ENCODE measurements around the gene HAT1.
A peak's percentile ranks its signal among the peaks of the same experiment; 100 is the strongest.

HAT1 gene

DNA sequence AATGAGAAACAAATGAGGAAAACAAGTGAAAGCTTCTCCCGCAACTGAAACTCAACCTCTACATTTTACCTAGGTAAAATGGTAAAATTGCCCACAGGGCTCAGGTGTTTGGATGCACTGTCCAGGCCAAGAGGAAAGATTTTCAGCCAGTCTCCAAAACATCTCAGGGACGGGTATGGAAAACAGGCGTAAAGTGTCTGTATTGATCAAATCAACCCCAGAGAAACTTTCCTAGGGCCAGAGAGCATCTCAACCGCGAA lies 361 bp upstream of the HAT1 start:
- DNase-seq = no peak

DNA sequence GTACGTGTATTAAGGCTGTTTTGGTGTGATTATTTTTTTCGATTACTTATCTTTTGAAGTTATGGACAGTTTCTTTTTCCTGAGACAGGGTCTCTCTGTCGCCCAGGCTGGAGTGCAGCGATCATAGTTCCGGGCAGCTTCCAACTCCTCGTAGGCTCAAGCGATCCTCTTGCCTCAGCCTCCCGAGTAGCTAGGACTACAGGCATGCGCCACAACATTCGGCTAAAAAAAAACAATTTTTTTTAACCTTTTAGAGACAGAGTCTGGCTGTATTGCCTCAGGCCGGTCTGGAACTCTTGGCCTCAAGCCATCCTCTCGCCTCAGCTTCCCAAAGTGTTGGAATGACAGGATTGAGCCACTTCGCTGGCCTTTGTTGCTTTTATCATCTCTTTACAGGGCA lies 945 bp downstream of the HAT1 start:
- no peak for DNase-seq

DNA sequence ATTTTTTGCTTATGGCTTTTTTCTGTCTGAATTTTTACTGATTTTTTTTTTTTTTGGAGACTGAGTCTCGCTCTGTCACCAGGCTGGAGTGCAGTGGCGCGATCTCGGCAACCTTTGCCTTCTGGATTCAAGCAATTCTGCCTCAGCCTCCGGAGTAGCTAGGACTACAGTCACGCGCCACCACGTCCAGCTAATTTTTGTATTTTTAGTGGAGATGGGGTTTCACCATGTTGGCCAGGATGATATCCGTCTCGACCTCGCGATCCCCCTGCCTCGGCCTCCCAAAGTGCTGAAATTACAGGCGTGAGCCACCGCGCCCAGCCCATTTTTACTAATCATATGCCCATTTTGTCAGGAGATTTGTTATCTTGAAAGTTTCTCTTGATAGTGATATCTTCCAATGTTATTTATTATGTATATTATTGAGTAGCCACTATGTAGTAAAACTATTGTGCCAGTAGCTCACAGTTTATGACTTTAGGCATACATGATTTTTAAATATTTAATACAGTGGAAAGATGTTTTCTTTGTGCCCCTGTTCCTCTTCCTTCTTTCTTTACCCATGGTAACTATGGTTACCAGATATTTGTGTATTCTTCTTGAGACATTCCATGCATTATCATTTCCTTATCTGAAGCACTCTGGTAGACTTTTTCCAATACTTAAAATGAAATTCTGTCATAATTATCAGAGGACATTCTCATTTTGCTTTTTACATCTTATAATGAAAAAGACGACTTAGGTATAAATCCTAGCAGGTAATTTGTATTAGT lies 2.1 kb downstream of the HAT1 start:
- no peak for DNase-seq

GRCh38 chr2:171930385-171930784 lies 8.1 kb downstream of the HAT1 start:
- DNase-seq = no peak

- no peak for DNase-seq
These were observed 16.9 kb downstream of the HAT1 start for GRCh38 chr2:171939058-171939742.

DNA sequence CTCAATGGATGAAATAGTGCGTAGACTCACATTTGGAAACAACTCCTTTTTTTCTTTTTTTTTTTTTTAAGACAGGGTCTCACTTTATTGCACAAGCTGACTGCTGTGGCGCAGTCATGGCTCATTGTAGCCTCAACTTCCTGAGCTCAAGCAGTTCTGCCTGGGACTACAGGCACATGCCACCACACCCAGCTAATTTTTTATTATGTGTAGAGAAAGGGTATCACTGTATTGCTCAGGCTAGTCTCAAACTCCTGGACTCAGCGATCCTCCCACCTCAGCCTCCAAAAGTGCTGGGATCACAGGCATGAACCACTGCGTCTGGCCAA lies 17.4 kb downstream of the HAT1 start:
- no peak for DNase-seq

GRCh38 chr2:171941316-171941699 lies 19.0 kb downstream of the HAT1 start:
- DNase-seq = no peak

DNA sequence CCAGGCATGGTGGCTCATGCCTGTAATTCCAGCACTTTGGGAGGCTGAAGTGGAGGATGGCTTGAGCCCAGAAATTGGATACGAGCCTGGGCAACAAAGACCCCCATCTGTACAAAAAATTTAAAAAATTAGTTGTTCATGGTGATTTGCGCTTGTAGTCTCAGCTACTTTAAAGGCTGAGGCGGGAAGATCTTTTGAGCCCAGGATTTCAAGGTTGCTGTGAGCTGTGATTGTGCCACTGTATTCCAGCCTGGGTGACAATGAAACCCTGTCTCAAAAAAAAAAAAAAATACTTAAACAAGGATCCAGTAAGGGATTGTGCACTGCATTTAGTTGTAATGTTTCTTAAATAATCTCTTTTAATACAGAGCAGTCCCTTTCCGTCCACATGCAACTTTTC lies 21.6 kb downstream of the HAT1 start:
- DNase-seq = no peak

DNA sequence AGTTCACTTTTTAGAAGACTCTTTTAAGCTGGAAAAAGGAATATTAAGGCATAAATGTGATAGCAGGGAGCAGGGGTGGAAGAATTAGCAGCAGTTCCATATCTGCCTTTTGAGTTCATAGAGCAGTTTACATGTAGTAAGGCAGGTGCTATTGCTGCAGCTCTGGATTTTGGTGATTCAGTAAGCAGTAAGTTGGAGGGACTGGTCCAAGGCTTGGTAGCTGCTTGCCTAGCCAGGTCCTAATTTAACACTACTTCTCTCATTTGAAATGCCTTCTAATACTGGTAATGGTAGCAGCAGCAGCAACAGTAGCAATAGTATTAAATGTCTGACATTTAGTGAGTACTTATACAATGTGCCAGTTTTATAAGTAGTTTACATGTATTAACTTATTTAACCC lies 30.0 kb downstream of the HAT1 start:
- no peak for DNase-seq

- no peak for DNase-seq
These were observed 30.5 kb downstream of the HAT1 start for GRCh38 chr2:171952748-171953147.

DNA sequence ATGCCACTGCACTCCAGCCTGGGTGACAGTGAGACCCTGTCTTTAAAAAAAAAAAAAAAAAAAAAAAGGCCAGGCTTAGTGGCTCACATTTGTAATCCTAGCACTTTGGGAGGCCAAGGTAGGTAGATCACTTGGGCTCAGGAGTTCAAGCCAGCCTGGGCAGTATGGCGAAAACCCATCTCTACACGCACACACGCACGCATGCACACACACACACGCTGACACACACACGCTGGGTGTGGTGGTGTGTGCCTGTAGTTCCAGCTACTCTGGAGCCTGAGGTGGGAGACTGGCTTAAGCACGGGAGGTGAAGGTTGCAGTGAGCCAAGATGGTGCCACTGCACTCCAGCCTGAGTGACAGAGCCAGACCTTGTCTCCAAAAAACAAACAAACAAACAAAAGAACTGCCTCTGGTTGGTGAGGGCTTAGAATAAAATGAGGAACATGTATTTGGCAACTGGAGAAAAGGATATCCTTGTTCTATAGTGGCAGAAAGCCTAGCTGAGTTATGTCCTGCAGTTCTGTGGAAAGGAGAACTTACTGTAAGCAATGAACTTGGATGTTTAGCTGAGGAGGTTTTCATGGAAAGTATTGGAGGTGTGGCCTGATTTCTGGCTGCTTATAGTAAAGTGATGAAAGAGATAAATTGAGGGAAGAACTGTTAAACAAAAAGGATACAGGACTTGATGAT lies 34.0 kb downstream of the HAT1 start:
- DNase-seq = no peak

GRCh38 chr2:171957061-171957460 lies 34.8 kb downstream of the HAT1 start:
- peak; percentile 11 for DNase-seq

- no peak for DNase-seq
These were observed 36.2 kb downstream of the HAT1 start for GRCh38 chr2:171958475-171958874.

- no peak for DNase-seq
These were observed 37.7 kb downstream of the HAT1 start for GRCh38 chr2:171959998-171960397.

- no peak for DNase-seq
These were observed 38.3 kb downstream of the HAT1 start for GRCh38 chr2:171960570-171960969.

DNA sequence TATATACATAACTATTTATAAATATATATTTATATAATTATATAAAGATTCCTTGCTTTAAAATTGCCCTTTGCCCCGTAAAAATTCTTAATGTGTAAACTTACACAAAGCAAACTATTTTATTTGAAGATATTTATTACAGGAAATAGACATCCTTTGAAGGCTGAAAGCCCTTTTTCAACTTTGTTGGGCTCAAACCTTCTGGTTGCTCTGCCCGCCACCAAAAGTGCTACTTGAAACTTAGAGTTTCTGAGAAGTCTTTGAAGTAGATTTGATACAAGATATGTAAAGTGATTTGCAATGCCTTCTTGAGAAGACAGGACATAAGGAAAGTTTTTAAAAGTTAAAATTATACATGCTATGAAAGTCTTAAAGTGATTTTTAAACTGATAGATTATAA lies 40.9 kb downstream of the HAT1 start:
- no peak for DNase-seq

- no peak for DNase-seq
These were observed 42.0 kb downstream of the HAT1 start for GRCh38 chr2:171964308-171964707.

DNA sequence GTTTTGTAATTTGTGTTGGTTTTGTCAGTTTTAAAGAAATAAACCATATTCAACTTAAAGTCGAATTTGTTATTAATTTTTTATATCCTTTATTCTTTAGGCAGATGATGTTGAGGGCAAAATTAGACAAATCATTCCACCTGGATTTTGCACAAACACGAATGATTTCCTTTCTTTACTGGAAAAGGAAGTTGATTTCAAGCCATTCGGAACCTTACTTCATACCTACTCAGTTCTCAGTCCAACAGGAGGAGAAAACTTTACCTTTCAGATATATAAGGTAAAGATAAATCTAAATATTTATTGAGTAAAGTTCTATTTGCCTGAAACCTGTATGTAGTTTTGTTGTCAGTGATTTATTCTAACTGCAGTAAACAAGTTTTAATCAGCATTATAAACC lies 43.0 kb downstream of the HAT1 start:
- DNase-seq = no peak

DNA sequence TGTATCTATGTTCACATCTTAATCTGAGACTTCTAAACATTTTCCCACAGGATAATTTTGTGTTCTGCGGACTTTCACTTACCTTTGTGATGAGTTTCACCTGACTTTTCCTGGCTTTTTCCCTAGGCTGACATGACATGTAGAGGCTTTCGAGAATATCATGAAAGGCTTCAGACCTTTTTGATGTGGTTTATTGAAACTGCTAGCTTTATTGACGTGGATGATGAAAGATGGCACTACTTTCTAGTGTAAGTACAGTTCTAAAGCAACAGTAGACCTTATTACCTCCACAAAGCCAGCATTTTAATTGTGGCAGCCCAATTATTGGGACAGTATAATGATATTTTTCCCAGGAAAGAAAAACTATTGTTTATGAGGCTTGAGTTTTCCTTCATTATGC lies 43.4 kb downstream of the HAT1 start:
- DNase-seq = no peak

DNA sequence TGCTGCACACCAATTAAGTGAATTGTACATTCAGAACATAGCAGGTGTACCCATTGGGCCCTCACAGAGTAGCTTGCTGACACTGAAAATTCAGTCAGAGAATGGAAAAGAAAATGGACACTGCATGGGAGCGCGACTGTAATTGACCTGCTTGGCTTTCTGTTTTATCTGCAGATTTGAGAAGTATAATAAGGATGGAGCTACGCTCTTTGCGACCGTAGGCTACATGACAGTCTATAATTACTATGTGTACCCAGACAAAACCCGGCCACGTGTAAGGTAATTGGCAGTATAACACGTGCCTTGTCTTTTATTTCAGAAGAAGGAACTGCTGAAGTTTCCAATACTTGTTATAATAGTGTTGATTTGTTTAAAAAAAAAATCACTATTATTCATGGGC lies 44.0 kb downstream of the HAT1 start:
- no peak for DNase-seq

GRCh38 chr2:171966688-171967087 lies 44.4 kb downstream of the HAT1 start:
- DNase-seq = no peak

DNA sequence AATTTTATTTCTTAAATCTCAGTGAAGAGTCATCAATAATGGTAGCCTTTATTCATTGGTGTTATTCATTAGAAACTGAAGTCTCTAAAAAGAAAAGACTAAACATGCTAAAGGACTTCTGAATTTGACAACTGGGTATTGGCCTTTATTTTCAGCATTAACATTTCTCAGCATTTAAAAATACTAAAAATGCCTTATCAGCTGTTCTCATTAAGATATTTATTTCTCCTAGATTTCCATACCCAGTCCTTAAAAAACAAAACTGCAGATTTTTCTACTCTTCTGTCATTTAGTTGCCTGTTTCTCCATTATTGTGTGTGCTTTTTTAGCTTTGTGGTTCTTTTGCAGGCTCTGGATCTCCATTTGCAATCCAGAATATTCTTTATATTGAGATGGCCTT lies 46.2 kb downstream of the HAT1 start:
- DNase-seq = no peak

DNA sequence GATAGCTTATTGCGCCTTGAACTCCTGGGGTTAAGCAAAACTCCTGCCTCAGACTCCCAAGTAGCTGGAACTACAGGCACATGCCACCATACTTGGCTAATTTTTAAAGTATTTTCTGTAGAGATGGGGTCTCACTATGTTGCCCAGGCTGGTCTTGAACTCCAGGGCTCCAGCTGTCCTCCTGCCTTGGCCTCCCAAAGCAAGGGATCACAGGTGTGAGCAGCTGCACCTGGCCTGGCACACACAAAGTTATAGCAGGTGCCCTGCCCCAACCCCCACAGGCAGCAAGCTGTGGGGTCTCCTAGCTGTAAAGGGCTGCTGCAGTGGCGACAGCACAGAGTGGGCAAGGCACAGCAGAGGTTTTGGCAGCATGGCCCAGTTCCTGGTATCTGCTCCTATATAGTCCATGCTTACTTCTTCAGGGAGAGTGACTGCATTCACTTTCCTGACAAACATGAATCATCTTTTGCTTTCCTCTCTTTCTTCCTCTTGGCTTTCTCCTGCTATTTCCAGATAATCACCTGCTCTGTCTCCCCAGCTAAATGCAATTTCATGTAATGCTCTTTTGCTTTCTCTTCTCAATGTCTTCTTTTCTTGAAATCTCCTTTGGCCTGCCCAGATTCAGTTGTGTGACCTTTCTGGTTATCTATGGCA lies 50.2 kb downstream of the HAT1 start:
- DNase-seq = no peak

DNA sequence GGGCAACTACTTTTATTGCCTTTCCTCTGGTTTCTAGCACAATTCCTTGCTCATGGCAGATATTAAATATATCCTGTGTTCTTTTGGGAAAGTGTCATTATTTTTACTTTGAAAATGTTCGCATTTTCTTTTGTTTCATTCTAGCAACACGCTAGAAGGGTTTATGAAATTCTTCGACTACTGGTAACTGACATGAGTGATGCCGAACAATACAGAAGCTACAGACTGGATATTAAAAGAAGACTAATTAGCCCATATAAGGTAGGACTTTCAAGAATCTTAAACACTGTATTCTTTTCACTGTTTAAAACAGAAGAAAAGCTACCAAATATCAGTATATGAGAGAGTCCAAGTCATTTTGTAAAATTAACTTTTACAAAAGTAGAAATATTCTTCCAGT lies 56.8 kb downstream of the HAT1 start:
- no peak for DNase-seq
